ENCODE results near the gene ERICH4.

Gene ERICH4, protein sequence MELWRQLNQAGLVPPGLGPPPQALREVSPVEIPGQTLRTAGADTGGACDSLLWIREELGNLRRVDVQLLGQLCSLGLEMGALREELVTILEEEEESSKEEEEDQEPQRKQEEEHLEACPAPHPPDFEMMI

DNA sequence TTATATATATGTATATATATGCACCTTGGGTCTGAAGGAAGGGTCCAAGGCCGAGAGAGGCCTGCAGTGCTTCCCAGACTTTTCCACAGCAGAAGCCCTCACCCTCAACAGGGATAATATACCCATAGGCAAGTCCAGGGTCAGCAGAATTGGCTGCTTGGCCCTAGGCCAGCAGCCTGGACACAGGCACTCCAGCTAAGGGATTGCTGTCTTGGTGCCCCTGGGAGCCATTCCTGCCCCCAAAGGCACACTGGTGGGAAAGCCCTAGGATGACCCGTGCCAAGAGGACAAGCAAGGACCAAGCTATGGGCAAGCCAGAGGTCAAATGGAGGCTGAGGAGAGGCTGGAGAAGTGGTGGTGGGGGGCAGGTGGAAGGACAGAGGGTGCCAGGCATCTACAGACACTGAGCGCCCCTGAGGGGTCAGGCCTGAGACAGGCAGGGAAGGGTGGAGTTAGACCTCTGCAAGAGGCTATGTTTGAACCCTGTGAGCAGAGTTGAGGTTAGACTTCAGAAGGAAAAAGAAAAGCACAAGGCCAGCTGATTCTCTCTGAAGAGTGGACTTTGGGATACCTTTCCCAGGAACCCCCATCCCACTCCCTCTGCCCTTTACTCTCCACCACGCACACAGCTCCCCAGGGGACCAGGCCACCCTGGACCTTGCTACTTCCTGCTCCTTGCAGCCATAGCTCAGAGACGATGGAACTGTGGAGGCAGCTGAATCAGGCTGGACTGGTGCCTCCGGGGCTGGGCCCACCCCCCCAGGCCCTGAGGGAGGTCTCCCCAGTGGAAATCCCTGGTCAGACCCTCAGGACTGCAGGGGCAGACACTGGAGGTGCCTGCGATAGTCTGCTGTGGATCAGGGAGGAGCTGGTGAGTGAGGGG lies at the start of gene ERICH4:
Gene ERICH4 (plus strand): TSS at position 684 of the 883 bp plus-strand sequence. CDS start 14 bp downstream, at position 698.
- Histone ChIP-seq H3K27ac (ENCODE audit: low read depth, low read length) (no peak within 1 kb of the TSS), H3F3A (ENCODE audit: control insufficient read depth, insufficient read depth) (0 out of 2 replicates have a peak, but pooled peaks cover 2% of the 10 kb centered on the region), H3K79me2 (ENCODE audit: control insufficient read depth, low read length) (peaks cover 17% of the 10 kb centered on the region), H3K9me2 (replicated peaks; ENCODE audit: control insufficient read depth, low read length) (no peaks in the 10 kb centered on the region), H4K20me1 (ENCODE audit: control insufficient read depth, insufficient read depth, low read depth, low read length) (no peaks in the 10 kb centered on the region), H3K27me3 (ENCODE audit: control insufficient read depth, low read length) (no peaks in the 10 kb centered on the region; the same call in 1 of the 2 replicates), H3K36me3 (ENCODE audit: control insufficient read depth, low read length) (peaks cover 5% of the 10 kb centered on the region; the same call in 1 of the 2 replicates), H3K4me1 (ENCODE audit: control insufficient read depth, low read length) (peaks cover 25% of the 10 kb centered on the region), H3K4me3 (ENCODE audit: low read length) (no peak within 1 kb of the TSS), H3K9me3 (ENCODE audit: control insufficient read depth, insufficient read depth, low read length) (no peaks in the 10 kb centered on the region), H3K4me2 (ENCODE audit: low read length) (no peak within 1 kb of the TSS)
- TF ChIP-seq, protein P1, sequence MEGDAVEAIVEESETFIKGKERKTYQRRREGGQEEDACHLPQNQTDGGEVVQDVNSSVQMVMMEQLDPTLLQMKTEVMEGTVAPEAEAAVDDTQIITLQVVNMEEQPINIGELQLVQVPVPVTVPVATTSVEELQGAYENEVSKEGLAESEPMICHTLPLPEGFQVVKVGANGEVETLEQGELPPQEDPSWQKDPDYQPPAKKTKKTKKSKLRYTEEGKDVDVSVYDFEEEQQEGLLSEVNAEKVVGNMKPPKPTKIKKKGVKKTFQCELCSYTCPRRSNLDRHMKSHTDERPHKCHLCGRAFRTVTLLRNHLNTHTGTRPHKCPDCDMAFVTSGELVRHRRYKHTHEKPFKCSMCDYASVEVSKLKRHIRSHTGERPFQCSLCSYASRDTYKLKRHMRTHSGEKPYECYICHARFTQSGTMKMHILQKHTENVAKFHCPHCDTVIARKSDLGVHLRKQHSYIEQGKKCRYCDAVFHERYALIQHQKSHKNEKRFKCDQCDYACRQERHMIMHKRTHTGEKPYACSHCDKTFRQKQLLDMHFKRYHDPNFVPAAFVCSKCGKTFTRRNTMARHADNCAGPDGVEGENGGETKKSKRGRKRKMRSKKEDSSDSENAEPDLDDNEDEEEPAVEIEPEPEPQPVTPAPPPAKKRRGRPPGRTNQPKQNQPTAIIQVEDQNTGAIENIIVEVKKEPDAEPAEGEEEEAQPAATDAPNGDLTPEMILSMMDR (IDR thresholded peaks at IDR 0.05; ENCODE audit: low read depth, low read length, poor library complexity, severe bottlenecking) = no peak
- no peak for TF ChIP-seq EZH2phosphoT487 (IDR thresholded peaks at IDR 0.05; ENCODE audit: borderline replicate concordance, low read length)

DNA sequence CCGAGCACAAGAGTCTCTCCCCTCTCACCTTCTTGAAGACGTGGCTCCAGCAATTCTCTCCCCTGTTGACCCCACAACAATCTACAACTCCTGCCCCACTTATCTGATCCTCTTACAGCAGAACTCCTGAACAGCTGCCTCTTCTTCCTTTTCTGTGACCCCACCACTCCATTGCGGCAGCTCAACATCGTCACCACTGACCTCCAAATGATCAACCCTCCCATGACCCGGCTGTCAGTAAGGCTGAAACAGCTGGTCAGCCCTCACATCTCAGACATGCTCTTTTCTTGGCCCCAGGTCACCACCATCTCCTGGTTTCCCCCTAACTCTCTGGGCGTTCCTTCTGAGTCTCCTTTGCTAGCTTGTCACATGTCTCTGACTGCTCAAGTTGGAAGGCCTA lies 47.6 kb upstream of the ERICH4 start:
- H3K36me3 ChIP-seq (ENCODE audit: control insufficient read depth, low read length) = peaks cover 38% of the 10 kb centered on the region
- peaks cover 63% of the 10 kb centered on the region for H3K79me2 ChIP-seq (ENCODE audit: control insufficient read depth, low read length)
- no peaks in the 10 kb centered on the region for H3K27me3 ChIP-seq (ENCODE audit: control insufficient read depth, low read length)
- no peak for TF ChIP-seq EZH2phosphoT487 (IDR thresholded peaks at IDR 0.05; ENCODE audit: borderline replicate concordance, low read length)
- TF ChIP-seq, protein P1 (IDR thresholded peaks at IDR 0.05; ENCODE audit: low read depth, low read length, poor library complexity, severe bottlenecking) = no peak
- no peaks in the 10 kb centered on the region for H4K20me1 ChIP-seq (ENCODE audit: control insufficient read depth, insufficient read depth, low read depth, low read length)
- H3K4me2 ChIP-seq (ENCODE audit: low read length) = peak overlapping the region; percentile 64
- no peaks in the 10 kb centered on the region for H3F3A ChIP-seq (ENCODE audit: control insufficient read depth, insufficient read depth)
- H3K4me1 ChIP-seq (ENCODE audit: control insufficient read depth, low read length) = peaks cover 30% of the 10 kb centered on the region
- H3K27ac ChIP-seq (ENCODE audit: low read depth, low read length) = no peak overlapping the region
- peak overlapping the region; percentile 99 for H3K4me3 ChIP-seq (ENCODE audit: low read length)
- no peaks in the 10 kb centered on the region for H3K9me3 ChIP-seq (ENCODE audit: control insufficient read depth, insufficient read depth, low read length)
- no peaks in the 10 kb centered on the region for H3K9me2 ChIP-seq (replicated peaks; ENCODE audit: control insufficient read depth, low read length)

DNA sequence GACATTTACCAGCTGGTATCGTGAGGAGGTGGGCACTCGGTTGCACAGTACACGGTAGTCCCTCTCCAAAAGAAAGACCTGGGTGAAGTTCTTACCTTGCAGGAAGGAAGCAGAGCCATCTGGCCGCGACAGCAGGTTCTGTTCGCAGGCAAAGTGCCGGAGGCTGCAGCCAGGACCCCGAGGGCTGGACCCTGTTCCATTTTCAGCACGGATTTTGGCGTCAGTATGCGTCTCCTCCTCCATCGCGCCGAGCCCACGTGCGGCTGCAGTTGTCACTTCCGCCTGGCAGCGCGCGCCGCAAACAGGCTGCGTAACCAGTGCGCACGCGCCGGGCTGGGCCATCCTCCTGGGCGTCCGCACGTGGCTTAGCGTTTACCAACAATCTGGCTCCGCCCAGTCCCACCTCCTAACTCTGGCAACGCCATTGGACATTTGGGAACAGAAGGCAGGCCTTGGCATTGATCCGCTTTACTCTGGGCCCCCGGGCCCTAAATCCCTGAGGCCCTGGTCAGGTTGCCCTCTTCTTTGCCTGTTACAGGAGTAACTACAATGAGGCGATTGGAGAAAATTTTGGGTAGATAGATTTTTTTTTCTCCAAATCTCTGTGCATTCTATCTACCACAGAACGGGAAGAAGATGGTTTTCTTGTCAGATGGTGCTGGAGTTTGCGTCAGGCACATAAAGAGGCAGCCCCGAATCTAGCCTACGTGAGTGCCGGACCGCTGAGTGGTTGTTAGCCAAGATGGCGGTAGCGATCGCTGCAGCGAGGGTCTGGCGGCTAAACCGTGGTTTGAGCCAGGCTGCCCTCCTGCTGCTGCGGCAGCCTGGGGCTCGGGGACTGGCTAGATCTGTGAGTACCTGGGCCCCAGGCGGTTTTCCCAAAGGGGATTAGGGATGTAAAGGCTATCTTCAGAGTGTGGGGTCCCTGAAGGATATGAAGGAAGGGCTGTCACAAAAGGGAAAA lies 45.6 kb upstream of the ERICH4 start, which contains the start of the genes BCKDHA and EXOSC5:
Gene BCKDHA (plus strand): TSS at position 733 of the 964 bp plus-strand sequence. CDS start 10 bp downstream, at position 743.
Gene EXOSC5 (minus strand): TSS at position 274 of the 964 bp plus-strand sequence. CDS start 31 bp downstream, at position 243.
- Histone ChIP-seq H3K79me2 (ENCODE audit: control insufficient read depth, low read length) (peaks cover 63% of the 10 kb centered on the region), H3K27me3 (ENCODE audit: control insufficient read depth, low read length) (no peaks in the 10 kb centered on the region), H3K27ac (ENCODE audit: low read depth, low read length) (peak within 1 kb of the TSS; percentile 78), H3K36me3 (ENCODE audit: control insufficient read depth, low read length) (peaks cover 22% of the 10 kb centered on the region), H3K4me2 (ENCODE audit: low read length) (peak within 1 kb of the TSS; percentile 64), H3K4me1 (ENCODE audit: control insufficient read depth, low read length) (peaks cover 30% of the 10 kb centered on the region), H3K4me3 (ENCODE audit: low read length) (peak within 1 kb of the TSS; percentile 99), H3K9me2 (replicated peaks; ENCODE audit: control insufficient read depth, low read length) (no peaks in the 10 kb centered on the region), H3F3A (ENCODE audit: control insufficient read depth, insufficient read depth) (no peaks in the 10 kb centered on the region), H4K20me1 (ENCODE audit: control insufficient read depth, insufficient read depth, low read depth, low read length) (no peaks in the 10 kb centered on the region), H3K9me3 (ENCODE audit: control insufficient read depth, insufficient read depth, low read length) (no peaks in the 10 kb centered on the region)
- no peak for TF ChIP-seq EZH2phosphoT487 (IDR thresholded peaks at IDR 0.05; ENCODE audit: borderline replicate concordance, low read length)
- TF ChIP-seq, protein P1 (IDR thresholded peaks at IDR 0.05; ENCODE audit: low read depth, low read length, poor library complexity, severe bottlenecking) = no peak

Measured in DOHH2 (cell line).